ENCODE data around the gene CPNE6.

- TF ChIP-seq CTCF (IDR thresholded peaks at IDR 0.05): no peak
- no peak for TF ChIP-seq POLR2AphosphoS5 (IDR thresholded peaks at IDR 0.05)
These were observed 17.1 kb upstream of the CPNE6 start for GRCh38 chr14:24054324-24054641.

Measured in upper lobe of left lung (tissue), 4 donors.